HepG2 (cell line): ENCODE results near the gene DCTN3. TPM values are rescaled to one million over a fixed set of nuclear protein-coding genes. Genes with fewer than 3 reads are reported as not detected.

Experiments
- ARID5B ChIP-seq: IDR thresholded peaks from 2 replicates; pipeline ENCODE4 v1.4.0; 2020; ENCODE audit warnings: mild to moderate bottlenecking, missing genetic modification reagents
- ATF2 ChIP-seq: sonication (generic); formaldehyde crosslinking; IDR thresholded peaks from 2 replicates; pipeline ENCODE4 v1.4.0; 2020; ENCODE audit warnings: missing genetic modification reagents
- EHMT2 ChIP-seq: fragments of 200-600 bp; sonication (generic); IDR thresholded peaks from 2 replicates; pipeline ENCODE4 v1.7.0; 2017; ENCODE audit warnings: antibody characterized with exemption, low read depth, low read length, borderline replicate concordance
- GATA4 ChIP-seq: sonication (generic); IDR thresholded peaks from 2 replicates; pipeline ENCODE4 v1.6.1; 2016; ENCODE audit warnings: antibody characterized with exemption, low read depth, borderline replicate concordance
- HNRNPL ChIP-seq: fragments of 200-400 bp; formaldehyde crosslinking; IDR thresholded peaks from 2 replicates; pipeline ENCODE4 v1.6.1; 2017; ENCODE audit warnings: mild to moderate bottlenecking, low read depth, low read length
- MIER3 ChIP-seq: IDR thresholded peaks from 2 replicates; pipeline ENCODE4 v1.6.1; 2016; ENCODE audit warnings: missing compliant biosample characterization, borderline replicate concordance
- POGK ChIP-seq: sonication (generic); formaldehyde crosslinking; conservative IDR thresholded peaks from 2 replicates; pipeline ENCODE4 v1.8.0; 2022; ENCODE audit warnings: mild to moderate bottlenecking, moderate library complexity, missing genetic modification reagents
- TBP ChIP-seq: sonication (generic); formaldehyde crosslinking; IDR thresholded peaks from 2 replicates; pipeline ENCODE4 v1.5.0; 2020; ENCODE audit warnings: missing genetic modification reagents
- ZNF136 ChIP-seq: sonication (generic); formaldehyde crosslinking; IDR thresholded peaks from 2 replicates; pipeline ENCODE4 v1.8.1; 2022; ENCODE audit warnings: low read depth, mild to moderate bottlenecking, moderate library complexity, missing genetic modification reagents
- ZNF296 ChIP-seq: sonication (generic); formaldehyde crosslinking; conservative IDR thresholded peaks from 2 replicates; pipeline ENCODE4 v1.5.0; 2020; ENCODE audit warnings: mild to moderate bottlenecking, missing genetic modification reagents
- ZNF747 ChIP-seq: sonication (generic); formaldehyde crosslinking; IDR thresholded peaks from 2 replicates; pipeline ENCODE4 v1.8.1; 2023; ENCODE audit warnings: missing genetic modification reagents, mild to moderate bottlenecking, borderline replicate concordance
- ZNF792 ChIP-seq: IDR thresholded peaks from 2 replicates; pipeline ENCODE4 v1.6.1; 2016
- ZNF850 ChIP-seq: sonication (generic); formaldehyde crosslinking; conservative IDR thresholded peaks from 2 replicates; pipeline ENCODE4 v1.9.0; 2021; ENCODE audit warnings: mild to moderate bottlenecking, missing genetic modification reagents
- polyA plus RNA-seq, 8 experiments: library from polyadenylated mRNA; depleted of rRNA in 3 of 8; stranded (reverse) in 7 of 8; unstranded in 1 of 8; fragments of >200 nt; fragmentation: Illumina TruSeq in 4 of 8; extraction: Trizol in 4 of 8; gene quantifications; 2 replicates each; pipeline versions ENCODE4 v1.2.1 to v1.2.3, GENCODE V29; 2011 to 2016; ENCODE audit warnings: low read depth in 4 of 8, missing spikeins in 1 of 8, mixed read lengths in 1 of 8; ENCODE audit not compliant: insufficient read depth in 1 of 8
- total RNA-seq, 5 experiments: library from RNA; depleted of rRNA; stranded (reverse); fragments of >200 nt; fragmentation: Illumina TruSeq; extraction: Trizol; gene quantifications; 2 replicates each; pipeline ENCODE4 v1.2.3, GENCODE V29; 2016; ENCODE audit warnings: low read depth in 1 of 5
- TF ChIP-seq, protein P1 (sequence below): sonication (generic); formaldehyde crosslinking; IDR thresholded peaks from 2 replicates; pipeline ENCODE4 v1.4.0; 2020; ENCODE audit warnings: missing genetic modification reagents, borderline replicate concordance

Gene DCTN3
- total and polyA plus RNA-seq, 2 of the 13 experiments (the other 11 are each of a cell fraction or from before 2014, with no cell fraction given), result 27.4 to 34.5 TPM

- TF ChIP-seq ARID5B, result no peak; the same call in 1 of the 2 replicates
- TF ChIP-seq, protein P1, sequence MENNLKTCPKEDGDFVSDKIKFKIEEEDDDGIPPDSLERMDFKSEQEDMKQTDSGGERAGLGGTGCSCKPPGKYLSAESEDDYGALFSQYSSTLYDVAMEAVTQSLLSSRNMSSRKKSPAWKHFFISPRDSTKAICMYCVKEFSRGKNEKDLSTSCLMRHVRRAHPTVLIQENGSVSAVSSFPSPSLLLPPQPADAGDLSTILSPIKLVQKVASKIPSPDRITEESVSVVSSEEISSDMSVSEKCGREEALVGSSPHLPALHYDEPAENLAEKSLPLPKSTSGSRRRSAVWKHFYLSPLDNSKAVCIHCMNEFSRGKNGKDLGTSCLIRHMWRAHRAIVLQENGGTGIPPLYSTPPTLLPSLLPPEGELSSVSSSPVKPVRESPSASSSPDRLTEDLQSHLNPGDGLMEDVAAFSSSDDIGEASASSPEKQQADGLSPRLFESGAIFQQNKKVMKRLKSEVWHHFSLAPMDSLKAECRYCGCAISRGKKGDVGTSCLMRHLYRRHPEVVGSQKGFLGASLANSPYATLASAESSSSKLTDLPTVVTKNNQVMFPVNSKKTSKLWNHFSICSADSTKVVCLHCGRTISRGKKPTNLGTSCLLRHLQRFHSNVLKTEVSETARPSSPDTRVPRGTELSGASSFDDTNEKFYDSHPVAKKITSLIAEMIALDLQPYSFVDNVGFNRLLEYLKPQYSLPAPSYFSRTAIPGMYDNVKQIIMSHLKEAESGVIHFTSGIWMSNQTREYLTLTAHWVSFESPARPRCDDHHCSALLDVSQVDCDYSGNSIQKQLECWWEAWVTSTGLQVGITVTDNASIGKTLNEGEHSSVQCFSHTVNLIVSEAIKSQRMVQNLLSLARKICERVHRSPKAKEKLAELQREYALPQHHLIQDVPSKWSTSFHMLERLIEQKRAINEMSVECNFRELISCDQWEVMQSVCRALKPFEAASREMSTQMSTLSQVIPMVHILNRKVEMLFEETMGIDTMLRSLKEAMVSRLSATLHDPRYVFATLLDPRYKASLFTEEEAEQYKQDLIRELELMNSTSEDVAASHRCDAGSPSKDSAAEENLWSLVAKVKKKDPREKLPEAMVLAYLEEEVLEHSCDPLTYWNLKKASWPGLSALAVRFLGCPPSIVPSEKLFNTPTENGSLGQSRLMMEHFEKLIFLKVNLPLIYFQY (CRISPR knock-in tag), result peak; percentile 70; the same call in 1 of the 2 replicates
- peak; percentile 85 for TF ChIP-seq POGK (CRISPR knock-in tag)
- no peak for TF ChIP-seq TBP
- TF ChIP-seq EHMT2, result no peak
- TF ChIP-seq MIER3 (CRISPR knock-in tag), result no peak
- peak; percentile 14; the same call in 1 of the 2 replicates for TF ChIP-seq ATF2 (CRISPR knock-in tag)
- TF ChIP-seq ZNF136, result peak; percentile 14
- TF ChIP-seq ZNF850, result no peak
- no peak for TF ChIP-seq ZNF296 (CRISPR knock-in tag)
- 0 out of 2 replicates have a peak, but pooled peaks have one; percentile 9 for TF ChIP-seq ZNF747 (CRISPR knock-in tag)
- peak; percentile 56; the same call in 1 of the 2 replicates for TF ChIP-seq HNRNPL
- TF ChIP-seq GATA4, result 0 out of 2 replicates have a peak, but pooled peaks have one; percentile 31
- TF ChIP-seq ZNF792, result peak; percentile 67
Measured at GRCh38 chr9:34646211-34647083, 26.2 kb upstream of the DCTN3 start, which contains the start of gene GALT (continued).
